Endothelial cell of umbilical vein (primary cell): ENCODE measurements around the gene HERC5. TPM values are rescaled to one million over a fixed set of nuclear protein-coding genes. Genes with fewer than 3 reads are reported as not detected.

Experiments used
- BruUV-seq: library from RNA; stranded (reverse); fragments of 400-500 nt; replicated peaks from 2 replicates; lab custom pipeline; 2021; lab: Mats Ljungman, UMichigan
- CTCF ChIA-PET: fragments of 300-600, 350-600 bp; sonication (Branson Sonifier 250); formaldehyde crosslinking; loops from one replicate; lab custom pipeline; 2021; ENCODE audit warnings: antibody characterized with exemption, inconsistent platforms; lab: Charles Lee
- POLR2A ChIA-PET: fragments of 300-600, 350-600 bp; sonication (Branson Sonifier 250); formaldehyde crosslinking; loops from one replicate; lab custom pipeline; 2021; ENCODE audit warnings: antibody characterized with exemption, inconsistent platforms; lab: Charles Lee
- DNase-seq: peaks from one replicate; pipeline ENCODE4 v3.0.0-alpha.2; 2011; ENCODE audit warnings: low read depth, low spot score
- FAIRE-seq: peaks from 2 replicates; lab custom pipeline; 2011; peaks lifted over from hg19 to GRCh38; lab: Jason Lieb, UNC
- H2AFZ ChIP-seq: 2 replicates; pipeline ENCODE4 v1.6.0; 2012; ENCODE audit warnings: low read depth, low read length, control low read depth, inconsistent platforms
- H3K27ac ChIP-seq: 2 replicates; pipeline ENCODE4 v1.5.1; 2011; ENCODE audit warnings: low read depth, mild to moderate bottlenecking, control low read depth, low read length, moderate library complexity; ENCODE audit not compliant: insufficient read depth
- H3K27me3 ChIP-seq, 2 experiments: 2 replicates each; pipeline versions ENCODE4 v1.6.0 to v1.6.1; 2011; ENCODE audit warnings: low read length in 2 of 2, mixed read lengths in 1 of 2; ENCODE audit not compliant: control insufficient read depth in 2 of 2, insufficient read depth in 2 of 2
- H3K36me3 ChIP-seq, 2 experiments: 2 replicates in 1 of 2; 3 replicates in 1 of 2; pipeline ENCODE4 v1.5.1; 2011; ENCODE audit warnings: low read length in 2 of 2, mild to moderate bottlenecking in 1 of 2, moderate library complexity in 1 of 2; ENCODE audit not compliant: control insufficient read depth in 2 of 2, insufficient read depth in 2 of 2; ENCODE audit errors: extremely low read depth in 1 of 2
- H3K4me1 ChIP-seq: 3 replicates; pipeline ENCODE4 v1.5.1; 2011; ENCODE audit warnings: mild to moderate bottlenecking, low read length; ENCODE audit not compliant: control insufficient read depth, insufficient read depth; ENCODE audit errors: extremely low read depth
- H3K4me2 ChIP-seq: 2 replicates; pipeline ENCODE4 v1.6.1; 2011; ENCODE audit warnings: low read length, control low read depth, mixed read lengths; ENCODE audit not compliant: insufficient read depth
- H3K4me3 ChIP-seq, 3 experiments: fragments of 200-600 bp in 1 of 3; sonication (generic), shearing (Covaris generic) in 1 of 3; replicated peaks in 1 of 3; 2 replicates each; pipeline ENCODE4 v1.5.1; 2011 to 2016; ENCODE audit warnings: control low read depth in 3 of 3, low read length in 3 of 3, mild to moderate bottlenecking in 2 of 3, inconsistent platforms in 1 of 3, low read depth in 1 of 3, moderate library complexity in 1 of 3; ENCODE audit not compliant: insufficient read depth in 1 of 3
- H3K79me2 ChIP-seq: 2 replicates; pipeline ENCODE4 v1.6.0; 2012; ENCODE audit warnings: low read length, inconsistent platforms; ENCODE audit not compliant: control insufficient read depth, insufficient read depth
- H3K9ac ChIP-seq: replicated peaks from 2 replicates; pipeline ENCODE3; 2011; ENCODE audit warnings: low read length, control low read depth; ENCODE audit not compliant: insufficient read depth; ENCODE audit errors: extremely low read depth
- H3K9me1 ChIP-seq: replicated peaks from 3 replicates; pipeline ENCODE4 v1.6.0; 2011; ENCODE audit warnings: mild to moderate bottlenecking, low read length; ENCODE audit not compliant: control insufficient read depth, insufficient read depth; ENCODE audit errors: extremely low read depth
- H3K9me3 ChIP-seq: replicated peaks from 2 replicates; pipeline ENCODE4 v1.5.1; 2012; ENCODE audit warnings: low read length, inconsistent platforms; ENCODE audit not compliant: control insufficient read depth, insufficient read depth
- H4K20me1 ChIP-seq: replicated peaks from 2 replicates; pipeline ENCODE3; 2011; ENCODE audit warnings: mild to moderate bottlenecking, low read length; ENCODE audit not compliant: control insufficient read depth, insufficient read depth; ENCODE audit errors: extremely low read depth
- CTCF ChIP-seq, 2 donors: IDR thresholded peaks; 1 replicate in 1 of 2; 2 replicates in 1 of 2; pipeline ENCODE4 v1.5.1; 2011; ENCODE audit warnings: low read length in 2 of 2, mild to moderate bottlenecking in 2 of 2, moderate library complexity in 2 of 2, control low read depth in 1 of 2, inconsistent platforms in 1 of 2, low read depth in 1 of 2; ENCODE audit not compliant: insufficient read depth in 1 of 2; ENCODE audit errors: extremely low read depth in 1 of 2
- EZH2 ChIP-seq: IDR thresholded peaks from 2 replicates; pipeline ENCODE4 v1.6.1; 2012; ENCODE audit warnings: borderline replicate concordance, low read depth, mild to moderate bottlenecking, moderate library complexity, low read length, inconsistent platforms; ENCODE audit not compliant: severe bottlenecking
- FOS ChIP-seq: IDR thresholded peaks from 2 replicates; pipeline ENCODE4 v1.6.1; 2011; ENCODE audit warnings: mild to moderate bottlenecking, low read length, moderate library complexity, borderline replicate concordance; ENCODE audit not compliant: insufficient read depth
- GATA2 ChIP-seq: IDR thresholded peaks from 2 replicates; pipeline ENCODE4 v1.7.0; 2011; ENCODE audit warnings: low read depth, mild to moderate bottlenecking, moderate library complexity, mixed read lengths, low read length; ENCODE audit not compliant: insufficient read length, insufficient read depth
- JUN ChIP-seq: IDR thresholded peaks from 2 replicates; pipeline ENCODE4 v1.6.1; 2011; ENCODE audit warnings: borderline replicate concordance, low read depth; ENCODE audit not compliant: insufficient read length, insufficient read depth
- MAX ChIP-seq: IDR thresholded peaks from 2 replicates; pipeline ENCODE4 v1.6.1; 2011; ENCODE audit not compliant: insufficient read depth, insufficient read length
- MYC ChIP-seq: IDR thresholded peaks from one replicate; pipeline ENCODE4 v1.6.1; 2011; ENCODE audit warnings: mild to moderate bottlenecking, low read depth, low read length
- POLR2A ChIP-seq: IDR thresholded peaks from 2 replicates; pipeline ENCODE4 v1.6.1; 2012; ENCODE audit warnings: low read depth, mild to moderate bottlenecking, control low read depth, low read length
- POLR2AphosphoS5 ChIP-seq: IDR thresholded peaks from 2 replicates; pipeline ENCODE4 v1.6.1; 2012; ENCODE audit warnings: low read depth, mild to moderate bottlenecking, control low read depth, low read length, moderate library complexity; ENCODE audit not compliant: insufficient read depth
- dilution Hi-C: fragments of 300-500 bp; cut with MboI; formaldehyde crosslinking; loops from one replicate; pipeline ENCODE4 v1.15.0; 2019; ENCODE audit warnings: low sequenced_read_pairs; ENCODE audit not compliant: extremely low pct_ligation_motif_present
- intact Hi-C: fragments of 100-400 bp; cut with micrococcal nuclease; formaldehyde crosslinking; loops from one replicate; pipeline ENCODE4 v1.10.0; 2022
- polyA plus RNA-seq, 4 experiments: library from polyadenylated mRNA; depleted of rRNA in 3 of 4; stranded (reverse) in 3 of 4; unstranded in 1 of 4; fragments of >200 nt; gene quantifications; 2 replicates each; pipeline versions ENCODE4 v1.2.1 to v1.2.3, GENCODE V29; 2011 to 2012; ENCODE audit warnings: missing spikeins in 1 of 4
- total RNA-seq: library from RNA; stranded (reverse); gene quantifications from 2 replicates; pipeline ENCODE4 v1.2.3, GENCODE V29; 2021

Gene HERC5
- total and polyA plus RNA-seq, 2 donors (not counting 3 experiments of a cell fraction or from before 2014, with no cell fraction given), result 0.19 to 0.91 TPM

DNA sequence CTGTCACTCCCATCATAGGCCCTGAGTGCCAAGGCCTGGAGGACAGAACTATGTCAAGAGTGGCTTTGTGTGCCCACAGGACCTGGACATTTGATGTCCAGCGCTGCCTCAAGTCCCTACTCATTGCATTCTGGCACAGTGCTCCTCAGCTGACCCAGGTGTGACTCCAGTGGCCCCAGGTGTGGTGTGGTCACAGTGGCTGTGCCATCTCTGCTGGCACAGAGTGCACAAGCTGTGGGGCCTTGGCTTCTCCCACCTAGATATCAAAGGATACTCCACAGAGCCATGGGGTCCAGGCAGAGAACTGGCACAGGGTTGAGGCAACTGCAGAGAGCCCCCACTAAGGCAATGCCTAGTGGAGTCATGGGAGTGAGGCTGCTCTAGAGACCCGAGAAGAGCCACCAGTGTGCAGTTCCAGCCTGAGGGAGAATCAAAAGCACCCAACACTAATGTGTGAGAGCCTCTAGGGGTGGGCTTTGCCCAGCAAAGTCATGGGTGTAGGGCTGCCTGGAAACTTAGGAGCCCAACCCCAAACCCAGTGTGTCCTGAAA, 41.0 kb downstream of the HERC5 start:
- Histone ChIP-seq H3K4me3 (no peak overlapping the region), H3K27me3 (no peaks in the 10 kb centered on the region), H3K36me3 (no peaks in the 10 kb centered on the region), H3K4me2 (no peak overlapping the region), H3K79me2 (no peaks in the 10 kb centered on the region), H3K9me3 (no peaks in the 10 kb centered on the region), H3K4me1 (no peaks in the 10 kb centered on the region), H3K9me1 (no peaks in the 10 kb centered on the region), H4K20me1 (no peaks in the 10 kb centered on the region), H3K9ac (no peak overlapping the region), H2AFZ (no peak overlapping the region), H3K27ac (no peak overlapping the region)
- CTCF ChIA-PET, result no interaction called here
- intact Hi-C loops, result no loop called here
- POLR2A ChIA-PET, result no interaction called here
- FAIRE-seq, result no peak
- no peak for DNase-seq
- no TSS peak for BruUV-seq
- dilution Hi-C loops, result no loop called here
- TF ChIP-seq EZH2 (no peak), CTCF (IDR thresholded peaks at IDR 0.05; ENCODE audit: extremely low read depth in 1 of 2, insufficient read depth in 1 of 2, low read depth in 1 of 2, low read length in 2 of 2) (no peak), FOS (no peak), POLR2A (no peak), MAX (no peak), MYC (no peak), POLR2AphosphoS5 (no peak), JUN (no peak), GATA2 (no peak)
